ENCODE measurements around the gene WDR47.

Gene WDR47

DNA sequence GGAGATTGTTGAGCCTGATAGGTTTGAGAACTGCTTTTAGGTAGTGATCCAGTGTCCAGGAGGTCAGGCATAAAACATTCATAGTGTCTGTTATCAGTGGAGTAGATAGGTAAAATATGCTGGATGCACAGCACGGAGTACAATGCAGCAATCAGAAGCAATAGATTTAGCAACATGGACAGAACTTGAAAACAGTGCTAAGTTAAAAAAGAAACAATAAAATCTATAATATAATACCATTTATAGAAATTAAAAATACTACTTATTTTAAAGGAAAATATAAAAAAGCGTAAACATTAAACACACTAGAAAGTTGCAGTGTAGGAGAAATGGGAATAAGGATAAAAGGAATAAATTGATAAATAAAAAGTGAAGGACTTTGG lies 37.3 kb upstream of the WDR47 start:
- Histone ChIP-seq H3K4me3 (ENCODE audit: low read depth in 1 of 2, low read length in 2 of 2) (no peak overlapping the region), H3K27ac (ENCODE audit: low read depth, low read length) (no peak overlapping the region), H3K9me3 (ENCODE audit: control insufficient read depth in 1 of 2, low read length in 2 of 2) (no peaks in the 10 kb centered on the region), H3K27me3 (ENCODE audit: control insufficient read depth in 1 of 2, insufficient read depth in 2 of 2, low read length in 2 of 2) (no peaks in the 10 kb centered on the region), H3K4me1 (ENCODE audit: control insufficient read depth in 1 of 2, insufficient read depth in 2 of 2, low read length in 2 of 2) (peaks cover 13 to 15% of the 10 kb centered on the region in 2 donors), H3K36me3 (ENCODE audit: control insufficient read depth in 1 of 2, insufficient read depth in 2 of 2, low read length in 2 of 2) (no peaks in the 10 kb centered on the region), H3K9ac (ENCODE audit: low read depth in 1 of 2, low read length in 2 of 2) (no peak overlapping the region)

GRCh38 chr1:109078317-109078716 lies 36.4 kb upstream of the WDR47 start:
- Histone ChIP-seq H3K9ac (ENCODE audit: low read depth in 1 of 2, low read length in 2 of 2) (no peak overlapping the region), H3K27ac (ENCODE audit: low read depth, low read length) (no peak overlapping the region), H3K4me3 (ENCODE audit: low read depth in 1 of 2, low read length in 2 of 2) (no peak overlapping the region), H3K36me3 (ENCODE audit: control insufficient read depth in 1 of 2, insufficient read depth in 2 of 2, low read length in 2 of 2) (no peaks in the 10 kb centered on the region), H3K4me1 (ENCODE audit: control insufficient read depth in 1 of 2, insufficient read depth in 2 of 2, low read length in 2 of 2) (peaks cover 8 to 9% of the 10 kb centered on the region in 2 donors), H3K9me3 (ENCODE audit: control insufficient read depth in 1 of 2, low read length in 2 of 2) (no peaks in the 10 kb centered on the region), H3K27me3 (ENCODE audit: control insufficient read depth in 1 of 2, insufficient read depth in 2 of 2, low read length in 2 of 2) (no peaks in the 10 kb centered on the region)

GRCh38 chr1:109075531-109076490 lies 33.9 kb upstream of the WDR47 start, which contains the start of gene TAF13:
Gene TAF13, minus strand, starts transcription at chr1:109076003. Its CDS starts 56 bp downstream, at chr1:109075947.
- peak within 1 kb of the TSS; percentile 90 for H3K27ac ChIP-seq (ENCODE audit: low read depth, low read length)
- no peaks in the 10 kb centered on the region for H3K36me3 ChIP-seq (ENCODE audit: control insufficient read depth in 1 of 2, insufficient read depth in 2 of 2, low read length in 2 of 2)
- peak within 1 kb of the TSS; percentile 94 to 97 for H3K4me3 ChIP-seq (ENCODE audit: low read depth in 1 of 2, low read length in 2 of 2)
- H3K4me1 ChIP-seq (ENCODE audit: control insufficient read depth in 1 of 2, insufficient read depth in 2 of 2, low read length in 2 of 2), result peaks cover 8 to 9% of the 10 kb centered on the region in 2 donors
- H3K9ac ChIP-seq (ENCODE audit: low read depth in 1 of 2, low read length in 2 of 2), result peak within 1 kb of the TSS; percentile 77 to 91
- H3K27me3 ChIP-seq (ENCODE audit: control insufficient read depth in 1 of 2, insufficient read depth in 2 of 2, low read length in 2 of 2), result no peaks in the 10 kb centered on the region
- H3K9me3 ChIP-seq (ENCODE audit: control insufficient read depth in 1 of 2, low read length in 2 of 2), result no peaks in the 10 kb centered on the region

DNA sequence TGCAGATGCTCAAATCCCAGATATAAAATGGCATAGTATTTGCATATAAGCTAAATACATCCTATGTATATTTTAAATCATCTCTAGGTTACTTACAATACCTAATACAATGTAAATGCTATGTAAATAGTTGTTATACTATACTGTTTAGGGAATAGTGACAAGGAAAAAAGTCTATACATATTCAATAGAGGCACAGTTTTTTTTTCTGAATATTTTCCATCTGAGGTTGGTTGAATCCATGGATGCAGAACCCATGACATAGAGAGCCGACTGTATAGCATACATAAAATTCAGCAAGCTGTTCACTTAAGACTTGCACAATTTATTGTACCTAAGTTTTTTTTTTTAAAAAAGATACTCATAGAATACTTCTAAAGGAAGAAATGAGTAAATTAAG lies 27.4 kb upstream of the WDR47 start:
- Histone ChIP-seq H3K9ac (ENCODE audit: low read depth in 1 of 2, low read length in 2 of 2) (no peak overlapping the region), H3K36me3 (ENCODE audit: control insufficient read depth in 1 of 2, insufficient read depth in 2 of 2, low read length in 2 of 2) (peaks cover 8 to 21% of the 10 kb centered on the region in 2 donors), H3K9me3 (ENCODE audit: control insufficient read depth in 1 of 2, low read length in 2 of 2) (no peaks in the 10 kb centered on the region), H3K27me3 (ENCODE audit: control insufficient read depth in 1 of 2, insufficient read depth in 2 of 2, low read length in 2 of 2) (no peaks in the 10 kb centered on the region), H3K27ac (ENCODE audit: low read depth, low read length) (no peak overlapping the region), H3K4me3 (ENCODE audit: low read depth in 1 of 2, low read length in 2 of 2) (no peak overlapping the region), H3K4me1 (ENCODE audit: control insufficient read depth in 1 of 2, insufficient read depth in 2 of 2, low read length in 2 of 2) (no peaks in the 10 kb centered on the region)

- Histone ChIP-seq H3K27me3 (ENCODE audit: control insufficient read depth in 1 of 2, insufficient read depth in 2 of 2, low read length in 2 of 2) (no peaks in the 10 kb centered on the region), H3K4me1 (ENCODE audit: control insufficient read depth in 1 of 2, insufficient read depth in 2 of 2, low read length in 2 of 2) (no peaks in the 10 kb centered on the region), H3K9me3 (ENCODE audit: control insufficient read depth in 1 of 2, low read length in 2 of 2) (no peaks in the 10 kb centered on the region), H3K36me3 (ENCODE audit: control insufficient read depth in 1 of 2, insufficient read depth in 2 of 2, low read length in 2 of 2) (peaks cover 8 to 24% of the 10 kb centered on the region in 2 donors), H3K9ac (ENCODE audit: low read depth in 1 of 2, low read length in 2 of 2) (no peak overlapping the region), H3K4me3 (ENCODE audit: low read depth in 1 of 2, low read length in 2 of 2) (no peak overlapping the region), H3K27ac (ENCODE audit: low read depth, low read length) (no peak overlapping the region)
These were observed 26.0 kb upstream of the WDR47 start for GRCh38 chr1:109067883-109068282.

- Histone ChIP-seq H3K9ac (ENCODE audit: low read depth in 1 of 2, low read length in 2 of 2) (no peak overlapping the region), H3K4me3 (ENCODE audit: low read depth in 1 of 2, low read length in 2 of 2) (no peak overlapping the region), H3K4me1 (ENCODE audit: control insufficient read depth in 1 of 2, insufficient read depth in 2 of 2, low read length in 2 of 2) (no peaks in the 10 kb centered on the region), H3K27me3 (ENCODE audit: control insufficient read depth in 1 of 2, insufficient read depth in 2 of 2, low read length in 2 of 2) (no peaks in the 10 kb centered on the region), H3K27ac (ENCODE audit: low read depth, low read length) (no peak overlapping the region), H3K36me3 (ENCODE audit: control insufficient read depth in 1 of 2, insufficient read depth in 2 of 2, low read length in 2 of 2) (peaks cover 8 to 27% of the 10 kb centered on the region in 2 donors), H3K9me3 (ENCODE audit: control insufficient read depth in 1 of 2, low read length in 2 of 2) (no peaks in the 10 kb centered on the region)
These were observed 23.2 kb upstream of the WDR47 start for GRCh38 chr1:109065137-109065536.

DNA sequence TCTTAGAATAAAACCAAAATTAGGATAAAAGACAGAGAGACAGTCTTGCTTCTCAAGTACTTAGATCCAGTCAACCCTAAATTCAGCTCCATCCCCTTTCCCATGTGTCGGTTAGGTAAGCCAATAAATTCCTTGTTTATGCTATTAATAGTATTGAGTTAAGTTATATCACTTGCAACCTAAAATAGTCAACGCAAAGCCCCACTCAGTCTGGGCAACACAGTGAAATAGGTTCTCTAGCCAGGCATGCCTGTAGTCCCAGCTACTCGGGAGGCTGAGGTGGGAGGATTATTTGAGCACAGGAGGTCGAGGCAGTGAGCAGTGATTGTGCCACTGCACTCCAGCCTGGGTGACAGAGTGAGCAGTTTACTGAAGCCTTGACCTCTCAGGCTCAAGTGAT lies 19.3 kb upstream of the WDR47 start:
- Histone ChIP-seq H3K4me1 (ENCODE audit: control insufficient read depth in 1 of 2, insufficient read depth in 2 of 2, low read length in 2 of 2) (no peaks in the 10 kb centered on the region), H3K4me3 (ENCODE audit: low read depth in 1 of 2, low read length in 2 of 2) (no peak overlapping the region), H3K27ac (ENCODE audit: low read depth, low read length) (no peak overlapping the region), H3K9me3 (ENCODE audit: control insufficient read depth in 1 of 2, low read length in 2 of 2) (no peaks in the 10 kb centered on the region), H3K36me3 (ENCODE audit: control insufficient read depth in 1 of 2, insufficient read depth in 2 of 2, low read length in 2 of 2) (peaks cover 0 to 11% of the 10 kb centered on the region in 2 donors), H3K27me3 (ENCODE audit: control insufficient read depth in 1 of 2, insufficient read depth in 2 of 2, low read length in 2 of 2) (no peaks in the 10 kb centered on the region), H3K9ac (ENCODE audit: low read depth in 1 of 2, low read length in 2 of 2) (no peak overlapping the region)

DNA sequence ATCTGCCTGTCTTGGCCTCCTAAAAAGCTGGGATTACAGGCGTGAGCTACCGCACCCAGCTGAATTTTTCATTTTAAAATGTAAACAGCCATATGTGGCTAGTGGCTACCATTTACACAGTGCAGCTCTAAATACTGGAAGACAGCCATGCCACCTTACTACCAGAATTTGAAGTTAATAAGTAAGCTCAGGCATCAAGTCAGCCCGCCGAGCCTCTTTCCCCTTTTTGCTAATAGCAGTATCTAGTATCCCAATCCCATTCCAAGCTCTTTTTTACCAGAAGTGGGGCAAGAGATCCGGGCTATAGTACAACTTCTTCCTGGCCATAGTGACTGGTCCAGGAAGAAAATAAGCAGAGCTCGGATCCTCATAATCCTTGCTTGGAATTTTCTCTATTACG lies 18.8 kb upstream of the WDR47 start:
- Histone ChIP-seq H3K9me3 (ENCODE audit: control insufficient read depth in 1 of 2, low read length in 2 of 2) (no peaks in the 10 kb centered on the region), H3K4me3 (ENCODE audit: low read depth in 1 of 2, low read length in 2 of 2) (no peak overlapping the region), H3K4me1 (ENCODE audit: control insufficient read depth in 1 of 2, insufficient read depth in 2 of 2, low read length in 2 of 2) (no peaks in the 10 kb centered on the region), H3K27me3 (ENCODE audit: control insufficient read depth in 1 of 2, insufficient read depth in 2 of 2, low read length in 2 of 2) (no peaks in the 10 kb centered on the region), H3K9ac (ENCODE audit: low read depth in 1 of 2, low read length in 2 of 2) (no peak overlapping the region), H3K36me3 (ENCODE audit: control insufficient read depth in 1 of 2, insufficient read depth in 2 of 2, low read length in 2 of 2) (peaks cover 0 to 11% of the 10 kb centered on the region in 2 donors), H3K27ac (ENCODE audit: low read depth, low read length) (no peak overlapping the region)

- no peak overlapping the region for H3K27ac ChIP-seq (ENCODE audit: low read depth, low read length)
These were observed 17.1 kb upstream of the WDR47 start for GRCh38 chr1:109059026-109059425.

DNA sequence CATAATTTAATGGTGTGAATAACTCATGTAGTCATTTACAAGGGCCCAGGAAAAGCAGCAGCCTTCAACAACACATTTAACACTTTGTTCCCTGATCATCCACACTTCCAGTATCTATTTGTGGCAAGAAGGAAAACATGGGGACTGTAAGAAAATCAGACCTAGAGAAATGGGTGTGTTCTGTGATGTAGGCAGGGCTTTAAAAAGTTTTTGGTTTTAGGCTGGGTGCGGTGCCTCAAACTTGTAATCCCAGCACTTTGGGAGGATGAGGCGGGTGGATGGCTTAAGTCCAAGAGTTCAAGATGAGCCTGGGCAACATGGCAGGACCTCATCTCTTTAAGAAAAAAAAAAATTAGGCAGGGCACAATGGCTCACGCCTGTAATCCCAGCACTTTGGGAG lies 14.2 kb upstream of the WDR47 start:
- Histone ChIP-seq H3K27me3 (ENCODE audit: control insufficient read depth in 1 of 2, insufficient read depth in 2 of 2, low read length in 2 of 2) (no peaks in the 10 kb centered on the region), H3K36me3 (ENCODE audit: control insufficient read depth in 1 of 2, insufficient read depth in 2 of 2, low read length in 2 of 2) (no peaks in the 10 kb centered on the region), H3K4me3 (ENCODE audit: low read depth in 1 of 2, low read length in 2 of 2) (no peak overlapping the region), H3K9ac (ENCODE audit: low read depth in 1 of 2, low read length in 2 of 2) (no peak overlapping the region), H3K4me1 (ENCODE audit: control insufficient read depth in 1 of 2, insufficient read depth in 2 of 2, low read length in 2 of 2) (no peaks in the 10 kb centered on the region), H3K9me3 (ENCODE audit: control insufficient read depth in 1 of 2, low read length in 2 of 2) (no peaks in the 10 kb centered on the region), H3K27ac (ENCODE audit: low read depth, low read length) (no peak overlapping the region)

More at GRCh38 chr1:109059026-109059425, 17.1 kb upstream of the WDR47 start:
- Histone ChIP-seq H3K9me3 (ENCODE audit: control insufficient read depth in 1 of 2, low read length in 2 of 2) (no peaks in the 10 kb centered on the region), H3K36me3 (ENCODE audit: control insufficient read depth in 1 of 2, insufficient read depth in 2 of 2, low read length in 2 of 2) (peaks cover 0 to 4% of the 10 kb centered on the region in 2 donors), H3K27me3 (ENCODE audit: control insufficient read depth in 1 of 2, insufficient read depth in 2 of 2, low read length in 2 of 2) (no peaks in the 10 kb centered on the region), H3K4me1 (ENCODE audit: control insufficient read depth in 1 of 2, insufficient read depth in 2 of 2, low read length in 2 of 2) (no peaks in the 10 kb centered on the region), H3K9ac (ENCODE audit: low read depth in 1 of 2, low read length in 2 of 2) (no peak overlapping the region), H3K4me3 (ENCODE audit: low read depth in 1 of 2, low read length in 2 of 2) (no peak overlapping the region)

Measured in duodenal mucosa (tissue), 2 donors.